Measurements from ENCODE around the gene ZNF385B.

The ZNF385B gene

DNA sequence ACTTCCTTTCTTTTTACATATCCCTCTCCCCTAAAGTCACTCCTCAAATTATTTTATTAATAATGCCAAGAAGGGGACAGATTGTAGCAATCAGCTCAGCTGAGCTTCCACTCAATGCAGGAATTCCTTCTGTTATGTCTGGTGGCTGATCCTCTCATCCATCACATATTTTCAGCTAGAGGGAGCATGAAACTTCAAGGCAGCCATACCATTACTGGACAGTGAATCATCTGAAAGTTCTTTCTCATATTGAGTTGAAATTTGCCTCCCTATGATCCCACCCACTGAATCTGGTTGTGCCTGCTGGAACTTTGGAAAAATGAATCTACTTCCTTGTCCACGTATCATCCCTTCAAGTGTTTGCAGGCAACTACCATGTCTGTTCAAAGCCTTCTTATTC is 11.2 kb downstream of the ZNF385B start:
- DNase-seq (ENCODE audit: low read depth in 1 of 2, low spot score in 1 of 2): no peak
- TF ChIP-seq POLR2AphosphoS5 (IDR thresholded peaks at IDR 0.05; ENCODE audit: low read depth): no peak
- TF ChIP-seq, protein P1, sequence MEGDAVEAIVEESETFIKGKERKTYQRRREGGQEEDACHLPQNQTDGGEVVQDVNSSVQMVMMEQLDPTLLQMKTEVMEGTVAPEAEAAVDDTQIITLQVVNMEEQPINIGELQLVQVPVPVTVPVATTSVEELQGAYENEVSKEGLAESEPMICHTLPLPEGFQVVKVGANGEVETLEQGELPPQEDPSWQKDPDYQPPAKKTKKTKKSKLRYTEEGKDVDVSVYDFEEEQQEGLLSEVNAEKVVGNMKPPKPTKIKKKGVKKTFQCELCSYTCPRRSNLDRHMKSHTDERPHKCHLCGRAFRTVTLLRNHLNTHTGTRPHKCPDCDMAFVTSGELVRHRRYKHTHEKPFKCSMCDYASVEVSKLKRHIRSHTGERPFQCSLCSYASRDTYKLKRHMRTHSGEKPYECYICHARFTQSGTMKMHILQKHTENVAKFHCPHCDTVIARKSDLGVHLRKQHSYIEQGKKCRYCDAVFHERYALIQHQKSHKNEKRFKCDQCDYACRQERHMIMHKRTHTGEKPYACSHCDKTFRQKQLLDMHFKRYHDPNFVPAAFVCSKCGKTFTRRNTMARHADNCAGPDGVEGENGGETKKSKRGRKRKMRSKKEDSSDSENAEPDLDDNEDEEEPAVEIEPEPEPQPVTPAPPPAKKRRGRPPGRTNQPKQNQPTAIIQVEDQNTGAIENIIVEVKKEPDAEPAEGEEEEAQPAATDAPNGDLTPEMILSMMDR (IDR thresholded peaks at IDR 0.05; ENCODE audit: insufficient read depth, low read length): no peak
- no peak for TF ChIP-seq SPI1 (IDR thresholded peaks at IDR 0.05; ENCODE audit: borderline replicate concordance, low read depth)
- TF ChIP-seq GABPA (IDR thresholded peaks at IDR 0.05; ENCODE audit: low read depth): no peak
- TF ChIP-seq REST (IDR thresholded peaks at IDR 0.05; ENCODE audit: insufficient replicate concordance, low read depth): no peak
- peaks cover 2% of the 10 kb centered on the region for H3K27me3 ChIP-seq (ENCODE audit: insufficient read depth, poor library complexity, severe bottlenecking)
- no peak overlapping the region for H3K27ac ChIP-seq (replicated peaks)
- no peak overlapping the region for H3K4me3 ChIP-seq (replicated peaks; ENCODE audit: insufficient read depth, low read length)

GRCh38 chr2:179849719-179850118 is 11.7 kb downstream of the ZNF385B start:
- DNase-seq (ENCODE audit: low read depth in 1 of 2, low spot score in 1 of 2): no peak
- TF ChIP-seq POLR2AphosphoS5 (IDR thresholded peaks at IDR 0.05; ENCODE audit: low read depth) (no peak), REST (IDR thresholded peaks at IDR 0.05; ENCODE audit: insufficient replicate concordance, low read depth) (no peak), GABPA (IDR thresholded peaks at IDR 0.05; ENCODE audit: low read depth) (no peak), SPI1 (IDR thresholded peaks at IDR 0.05; ENCODE audit: borderline replicate concordance, low read depth) (no peak)
- TF ChIP-seq, protein P1 (IDR thresholded peaks at IDR 0.05; ENCODE audit: insufficient read depth, low read length): no peak
- no peak overlapping the region for H3K27ac ChIP-seq (replicated peaks)
- peaks cover 2% of the 10 kb centered on the region for H3K27me3 ChIP-seq (ENCODE audit: insufficient read depth, poor library complexity, severe bottlenecking)
- no peak overlapping the region for H3K4me3 ChIP-seq (replicated peaks; ENCODE audit: insufficient read depth, low read length)

- DNase-seq (ENCODE audit: low read depth in 1 of 2, low spot score in 1 of 2): no peak
- TF ChIP-seq GABPA (IDR thresholded peaks at IDR 0.05; ENCODE audit: low read depth) (no peak), POLR2AphosphoS5 (IDR thresholded peaks at IDR 0.05; ENCODE audit: low read depth) (no peak), REST (IDR thresholded peaks at IDR 0.05; ENCODE audit: insufficient replicate concordance, low read depth) (no peak), SPI1 (IDR thresholded peaks at IDR 0.05; ENCODE audit: borderline replicate concordance, low read depth) (no peak)
- TF ChIP-seq, protein P1 (IDR thresholded peaks at IDR 0.05; ENCODE audit: insufficient read depth, low read length): no peak
- no peak overlapping the region for H3K4me3 ChIP-seq (replicated peaks; ENCODE audit: insufficient read depth, low read length)
- no peak overlapping the region for H3K27ac ChIP-seq (replicated peaks)
- no peaks in the 10 kb centered on the region for H3K27me3 ChIP-seq (ENCODE audit: insufficient read depth, poor library complexity, severe bottlenecking)
Measured at GRCh38 chr2:179843541-179843940, 17.9 kb downstream of the ZNF385B start.
